GM18873 (cell line): Measurements from ENCODE around the gene UNKL.

Experiments used
- ATAC-seq: cut with Tn5 transposase; IDR thresholded peaks from one replicate; pipeline ENCODE4 v1.9.1; 2021; ENCODE audit warnings: mild to moderate bottlenecking, moderate library complexity, moderate number of reproducible peaks; ENCODE audit not compliant: unreplicated experiment, low FRiP score

Gene UNKL

GRCh38 chr16:1379304-1380076 is 35.0 kb downstream of the UNKL start:
- ATAC-seq: no peak

- ATAC-seq: no peak
Observed at GRCh38 chr16:1378804-1379303, 35.6 kb downstream of the UNKL start.

- ATAC-seq: no peak
Observed at GRCh38 chr16:1378087-1378803, 36.3 kb downstream of the UNKL start.

GRCh38 chr16:1377406-1378010 is 37.0 kb downstream of the UNKL start:
- ATAC-seq: no peak

DNA sequence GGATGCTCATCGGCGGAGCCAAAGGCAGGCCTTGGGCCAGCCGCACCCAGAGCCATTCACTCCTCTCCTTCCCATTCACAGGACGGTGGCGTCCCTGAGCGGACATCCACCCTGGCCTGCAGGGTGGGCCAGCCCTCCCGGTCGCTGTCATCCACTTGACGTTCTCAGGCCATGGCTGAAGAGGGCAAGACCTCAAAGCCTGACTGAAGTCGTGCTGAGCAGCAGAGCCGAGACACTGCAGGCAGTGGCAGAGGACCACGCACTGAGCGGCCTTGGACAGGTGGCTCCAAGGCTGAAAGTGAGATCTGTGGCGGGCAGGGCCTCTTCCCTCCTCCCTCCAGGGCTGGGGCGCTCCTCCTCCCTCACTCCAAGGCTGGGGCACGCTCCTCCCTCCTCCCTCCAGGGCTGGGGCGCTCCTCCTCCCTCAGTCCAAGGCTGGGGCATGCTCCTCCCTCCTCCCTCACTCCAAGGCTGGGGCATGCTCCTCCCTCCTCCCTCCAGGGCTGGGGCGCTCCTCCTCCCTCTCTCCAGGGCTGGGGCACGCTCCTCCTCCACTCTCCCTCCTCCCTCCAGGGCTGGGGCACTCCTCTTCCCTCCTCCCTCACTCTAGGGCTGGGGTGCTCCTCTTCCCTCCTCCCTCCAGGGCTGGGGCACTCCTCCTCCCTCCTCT is 38.6 kb downstream of the UNKL start:
- no peak for ATAC-seq

- ATAC-seq: no peak
Observed at GRCh38 chr16:1375298-1375640, 39.2 kb downstream of the UNKL start.

DNA sequence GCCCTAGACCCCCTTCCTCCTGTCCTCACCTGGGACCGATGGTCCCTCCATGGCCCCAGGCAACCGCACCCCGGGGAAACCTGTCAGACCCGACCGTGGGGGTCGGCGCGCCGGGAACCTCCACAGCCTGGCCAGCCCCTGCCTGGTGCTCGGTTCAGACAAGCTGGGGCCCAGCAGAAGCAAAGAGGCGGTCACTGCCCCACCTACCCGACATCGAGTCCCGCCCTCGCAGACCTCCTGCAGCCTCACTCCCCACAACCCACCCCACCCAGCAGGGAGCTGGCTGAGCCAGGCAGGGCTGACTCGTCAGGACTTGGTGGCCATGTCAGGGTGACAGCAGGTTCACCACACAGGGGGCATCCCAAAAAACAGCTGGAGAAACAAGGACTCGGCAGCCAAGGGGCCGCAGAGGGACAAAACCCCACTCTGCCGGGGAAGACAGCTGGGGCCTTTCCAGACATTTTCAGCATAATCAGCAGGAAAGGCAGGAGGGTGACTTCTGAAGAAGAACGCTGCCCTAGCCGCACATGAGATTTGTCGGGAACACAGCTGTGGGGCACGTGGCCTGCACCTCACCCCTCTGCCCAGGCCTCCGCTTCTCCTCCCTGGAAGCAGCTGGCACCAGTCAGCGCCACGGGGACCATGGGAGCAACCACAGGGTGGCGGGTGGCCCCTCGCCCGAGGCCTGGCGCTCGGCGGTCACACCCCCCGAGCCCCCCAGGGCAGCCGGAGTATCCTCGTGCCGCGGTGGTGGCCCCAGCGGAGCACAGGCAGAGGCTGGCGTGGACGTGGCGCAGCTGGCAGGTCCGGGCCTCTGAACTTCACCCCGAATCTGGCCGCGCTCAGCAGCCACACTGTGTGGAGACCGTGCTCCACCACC is 39.8 kb downstream of the UNKL start:
- ATAC-seq: no peak

- ATAC-seq: no peak
Observed at GRCh38 chr16:1372292-1372950, 42.1 kb downstream of the UNKL start.

- no peak for ATAC-seq
Observed at GRCh38 chr16:1371054-1371978, 43.2 kb downstream of the UNKL start.

DNA sequence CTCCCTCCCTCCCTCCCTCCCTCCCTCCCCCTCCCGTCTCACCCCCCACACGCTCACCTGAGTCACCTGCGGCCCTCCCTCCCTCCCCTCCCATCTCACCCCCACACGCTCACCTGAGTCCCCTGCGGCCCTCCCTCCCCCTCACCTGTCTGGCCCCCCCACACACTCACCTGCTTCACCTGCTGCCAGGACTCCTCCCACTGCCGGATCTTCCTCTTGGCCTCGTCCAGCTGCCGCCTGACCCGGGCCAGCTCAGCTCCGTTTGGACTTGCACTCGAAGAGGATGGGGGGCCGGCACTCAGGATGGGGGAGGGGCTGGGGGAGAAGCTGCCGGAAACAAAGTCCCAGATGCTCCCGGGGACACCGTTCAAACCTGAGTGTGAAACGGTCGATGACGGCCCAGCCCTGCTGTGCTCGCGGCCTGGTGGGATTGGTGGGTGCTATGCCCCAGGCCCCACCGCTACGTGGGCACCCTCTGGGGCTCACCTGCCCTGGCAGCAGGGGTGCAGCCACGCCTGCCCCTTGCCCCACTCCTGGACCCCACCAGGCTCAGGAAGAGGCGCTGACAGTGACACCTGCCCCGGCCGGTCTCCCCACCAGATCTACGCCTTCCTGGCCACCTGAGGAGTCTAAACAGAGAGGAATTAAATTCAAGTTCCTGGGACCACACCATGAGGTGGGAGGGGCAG is 46.9 kb downstream of the UNKL start:
- no peak for ATAC-seq

DNA sequence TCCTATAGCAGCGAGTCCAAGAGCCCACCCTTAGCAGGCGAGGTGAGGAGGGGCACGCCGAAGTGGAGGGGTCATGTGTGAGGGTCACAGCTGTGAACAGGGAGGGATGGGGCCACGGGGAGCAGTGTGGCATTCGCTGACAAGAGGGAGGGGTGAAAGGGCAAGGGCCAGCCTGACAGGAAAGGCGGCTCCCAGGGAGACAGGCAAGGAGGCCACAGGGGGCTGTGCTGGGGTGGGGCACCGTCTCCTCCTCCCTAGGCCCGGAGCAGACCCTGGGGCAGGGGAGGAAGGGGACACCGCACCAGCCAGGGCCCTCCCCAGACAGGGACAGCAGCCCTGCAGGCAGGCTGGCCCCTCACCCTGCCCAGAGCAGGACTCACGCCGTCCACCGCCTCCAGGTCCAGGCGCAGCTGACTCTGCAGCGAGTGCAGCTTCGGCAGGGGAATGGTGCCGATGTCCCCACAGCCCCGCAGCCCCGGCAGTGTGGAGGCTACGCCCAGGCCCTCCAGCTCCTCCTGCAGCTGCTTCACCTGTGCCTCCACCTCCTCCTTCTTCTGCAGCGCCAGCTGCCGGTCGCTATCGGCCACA is 47.7 kb downstream of the UNKL start:
- no peak for ATAC-seq

GRCh38 chr16:1366060-1366711 is 48.3 kb downstream of the UNKL start:
- ATAC-seq: no peak

GRCh38 chr16:1364510-1364909 is 50.0 kb downstream of the UNKL start:
- no peak for ATAC-seq

DNA sequence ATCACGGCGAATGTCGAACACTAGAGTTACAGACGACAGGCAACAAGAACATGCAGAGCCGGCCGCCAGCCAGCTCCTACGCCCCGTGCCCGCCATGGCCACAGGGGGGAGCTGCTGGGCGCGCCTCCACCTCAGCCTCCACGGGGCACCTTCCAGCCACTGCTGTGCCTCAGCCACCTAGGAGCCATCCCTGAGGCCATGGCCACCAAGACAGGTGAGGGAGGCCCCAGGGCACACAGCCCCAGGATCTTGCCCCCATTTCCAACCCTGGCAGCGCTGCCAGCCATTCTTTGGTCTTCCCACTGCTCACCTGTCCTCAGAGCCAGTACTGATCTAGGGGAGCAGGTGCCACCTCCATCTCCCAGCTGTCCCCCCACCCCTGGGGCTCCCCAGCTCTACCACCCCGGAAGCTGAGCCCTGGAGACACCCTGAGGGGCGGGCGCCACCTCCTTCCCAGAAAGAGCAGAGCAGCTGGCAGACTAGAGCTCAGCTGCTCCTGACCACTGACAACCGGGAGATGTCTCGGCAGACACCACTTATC is 50.9 kb downstream of the UNKL start:
- no peak for ATAC-seq

GRCh38 chr16:1362807-1363206 is 51.7 kb downstream of the UNKL start:
- ATAC-seq: no peak

DNA sequence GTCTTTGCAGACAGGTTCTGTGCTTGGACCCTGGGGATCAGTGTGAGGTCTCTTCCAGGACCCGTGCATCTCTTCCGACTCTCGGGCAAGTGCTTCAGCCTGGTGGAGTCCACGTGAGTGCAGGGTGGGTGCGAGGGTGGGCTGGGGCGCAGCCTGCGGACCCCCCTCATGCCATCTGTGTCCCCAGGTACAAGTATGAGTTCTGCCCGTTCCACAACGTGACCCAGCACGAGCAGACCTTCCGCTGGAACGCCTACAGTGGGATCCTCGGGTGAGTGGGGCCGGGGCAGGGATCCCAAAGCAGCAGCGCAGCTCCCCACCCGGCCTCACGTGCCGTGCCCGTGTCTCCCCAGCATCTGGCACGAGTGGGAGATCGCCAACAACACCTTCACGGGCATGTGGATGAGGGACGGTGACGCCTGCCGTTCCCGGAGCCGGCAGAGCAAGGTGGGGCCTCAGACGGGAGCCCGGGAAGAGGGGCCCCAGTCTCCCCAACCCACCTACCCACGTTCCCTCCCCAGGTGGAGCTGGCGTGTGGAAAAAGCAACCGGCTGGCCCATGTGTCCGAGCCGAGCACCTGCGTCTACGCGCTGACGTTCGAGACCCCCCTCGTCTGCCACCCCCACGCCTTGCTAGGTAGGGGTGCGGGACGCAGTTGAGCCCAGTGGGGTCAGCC is 52.7 kb downstream of the UNKL start:
- ATAC-seq: no peak
